ENCODE data around the gene OGA. TPM values are rescaled to one million over a fixed set of nuclear protein-coding genes. Genes with fewer than 3 reads are reported as not detected.
A peak's percentile ranks its signal among the peaks of the same experiment; 100 is the strongest.

The OGA gene
- total and polyA plus RNA-seq, 9 of the 15 experiments (the other 6 are each of a cell fraction or from before 2014, with no cell fraction given): 13.5 to 73.5 (median 59.5) TPM

GRCh38 chr10:101830322-101831168 lies 12.3 kb upstream of the OGA start (continued):
- TF ChIP-seq PKNOX1 (IDR thresholded peaks at IDR 0.05) (0 out of 2 replicates have a peak, but pooled peaks have one; percentile 14), ZNF143 (CRISPR knock-in tag; IDR thresholded peaks at IDR 0.05) (no peak; the same call in 1 of the 2 replicates), ZBTB17 (CRISPR knock-in tag; IDR thresholded peaks at IDR 0.05) (peak; percentile 38; the same call in 1 of the 2 replicates), ZNF197 (CRISPR knock-in tag; IDR thresholded peaks at IDR 0.05; ENCODE audit: low read depth) (0 out of 2 replicates have a peak, but pooled peaks have one; percentile 40), ZNF277 (CRISPR knock-in tag; IDR thresholded peaks at IDR 0.05; ENCODE audit: borderline replicate concordance) (no peak), SRF (CRISPR knock-in tag; IDR thresholded peaks at IDR 0.05) (no peak), HMG20B (CRISPR knock-in tag; IDR thresholded peaks at IDR 0.05) (no peak), CCNT2 (IDR thresholded peaks at IDR 0.05; ENCODE audit: borderline replicate concordance, extremely low read depth, insufficient read length, low read depth, low read length) (peak; percentile 84), ZNF280A (IDR thresholded peaks at IDR 0.05; ENCODE audit: low read depth, partially characterized antibody) (no peak), ATF2 (CRISPR knock-in tag; IDR thresholded peaks at IDR 0.05) (no peak), SMARCA5 (IDR thresholded peaks at IDR 0.05) (no peak; the same call in 1 of the 2 replicates), ARID3A (IDR thresholded peaks at IDR 0.05; ENCODE audit: borderline replicate concordance, low read depth, low read length) (no peak), FOXP1 (CRISPR knock-in tag; IDR thresholded peaks at IDR 0.05) (no peak), MCM7 (IDR thresholded peaks at IDR 0.05) (no peak), SMAD2 (IDR thresholded peaks at IDR 0.05; ENCODE audit: low read depth, low read length) (no peak), ATF1 (CRISPR knock-in tag; IDR thresholded peaks at IDR 0.05) (0 out of 2 replicates have a peak, but pooled peaks have one; percentile 33), ATF1 (tag; IDR thresholded peaks at IDR 0.05) (peak; percentile 93), TAF1 (IDR thresholded peaks at IDR 0.05; ENCODE audit: control insufficient read depth, extremely low read depth, insufficient read depth, low read length, severe bottlenecking) (no peak)

Measured in K562 (cell line).